H9 (cell line): ENCODE results near the gene MYCN. TPM values are rescaled to one million over a fixed set of nuclear protein-coding genes. Genes with fewer than 3 reads are reported as not detected.
A peak's percentile ranks its signal among the peaks of the same experiment; 100 is the strongest.

ENCODE experiments used
- DNase-seq: peaks from one replicate; pipeline ENCODE4 v3.0.0-alpha.2; 2017
- H2AFZ ChIP-seq: one replicate; pipeline ENCODE4 v1.6.1; 2013; ENCODE audit warnings: mild to moderate bottlenecking, low read length, control low read depth, moderate library complexity
- H2AK5ac ChIP-seq: 2 replicates; pipeline ENCODE4 v1.6.1; 2013; ENCODE audit warnings: low read length, control low read depth, mixed read lengths; ENCODE audit not compliant: insufficient read length
- H2BK120ac ChIP-seq: one replicate; pipeline ENCODE4 v1.6.1; 2013; ENCODE audit warnings: low read depth, mild to moderate bottlenecking, low read length, control low read depth, inconsistent platforms; ENCODE audit not compliant: poor library complexity, severe bottlenecking
- H2BK12ac ChIP-seq: 2 replicates; pipeline ENCODE4 v1.6.1; 2013; ENCODE audit warnings: low read length, control low read depth, mixed read lengths, low read depth; ENCODE audit not compliant: insufficient read length
- H2BK15ac ChIP-seq: 2 replicates; pipeline ENCODE4 v1.6.1; 2013; ENCODE audit warnings: low read depth, low read length, control low read depth
- H2BK20ac ChIP-seq: one replicate; pipeline ENCODE4 v1.6.1; 2013; ENCODE audit warnings: low read depth, mild to moderate bottlenecking, low read length, control low read depth, inconsistent platforms; ENCODE audit not compliant: poor library complexity, severe bottlenecking
- H2BK5ac ChIP-seq: 2 replicates; pipeline ENCODE4 v1.6.1; 2013; ENCODE audit warnings: low read length, control low read depth, mixed read lengths; ENCODE audit not compliant: insufficient read length
- H3K14ac ChIP-seq: 2 replicates; pipeline ENCODE4 v1.6.1; 2013; ENCODE audit warnings: low read length, control low read depth; ENCODE audit not compliant: insufficient read depth
- H3K18ac ChIP-seq: 2 replicates; pipeline ENCODE4 v1.6.1; 2013; ENCODE audit warnings: low read depth, mild to moderate bottlenecking, mixed read lengths, low read length, control low read depth; ENCODE audit not compliant: insufficient read length
- H3K23ac ChIP-seq: 2 replicates; pipeline ENCODE4 v1.6.1; 2013; ENCODE audit warnings: low read length, control low read depth, mixed read lengths, low read depth; ENCODE audit not compliant: insufficient read length
- H3K23me2 ChIP-seq: 2 replicates; pipeline ENCODE4 v1.6.1; 2013; ENCODE audit warnings: low read depth, mild to moderate bottlenecking, mixed read lengths, low read length, control low read depth; ENCODE audit not compliant: insufficient read length, poor library complexity, severe bottlenecking
- H3K27ac ChIP-seq: 2 replicates; pipeline ENCODE4 v1.5.1; 2013; ENCODE audit warnings: low read length, control low read depth, mixed read lengths, low read depth; ENCODE audit not compliant: insufficient read length
- H3K27me3 ChIP-seq: 2 replicates; pipeline ENCODE4 v1.6.1; 2013; ENCODE audit warnings: low read length, control low read depth, inconsistent platforms; ENCODE audit not compliant: insufficient read depth
- H3K4ac ChIP-seq: 2 replicates; pipeline ENCODE4 v1.6.1; 2013; ENCODE audit warnings: low read depth, mild to moderate bottlenecking, control low read depth, inconsistent platforms, low read length, moderate library complexity
- H3K4me1 ChIP-seq: 2 replicates; pipeline ENCODE4 v1.6.1; 2013; ENCODE audit warnings: low read length, control low read depth, inconsistent platforms; ENCODE audit not compliant: insufficient read depth
- H3K4me2 ChIP-seq: 2 replicates; pipeline ENCODE4 v1.6.1; 2013; ENCODE audit warnings: low read length, control low read depth, mixed read lengths; ENCODE audit not compliant: insufficient read length, insufficient read depth
- H3K56ac ChIP-seq: 2 replicates; pipeline ENCODE4 v1.6.1; 2013; ENCODE audit warnings: low read depth, mild to moderate bottlenecking, mixed read lengths, low read length, control low read depth; ENCODE audit not compliant: insufficient read length
- H3K79me1 ChIP-seq: 2 replicates; pipeline ENCODE4 v1.6.1; 2013; ENCODE audit warnings: low read depth, mild to moderate bottlenecking, moderate library complexity, low read length, control low read depth, inconsistent platforms; ENCODE audit not compliant: insufficient read depth, poor library complexity, severe bottlenecking
- H3K79me2 ChIP-seq: 2 replicates; pipeline ENCODE4 v1.6.1; 2013; ENCODE audit warnings: low read length, control low read depth, inconsistent platforms; ENCODE audit not compliant: insufficient read depth
- H3K9ac ChIP-seq: 2 replicates; pipeline ENCODE4 v1.6.1; 2013; ENCODE audit warnings: low read length, control low read depth, mixed read lengths; ENCODE audit not compliant: insufficient read length; ENCODE audit errors: extremely low read depth
- H3K9me3 ChIP-seq: one replicate; pipeline ENCODE4 v1.6.1; 2013; ENCODE audit warnings: low read depth, low read length, inconsistent platforms; ENCODE audit not compliant: control insufficient read depth
- H3T11ph ChIP-seq: one replicate; pipeline ENCODE4 v1.6.1; 2013; ENCODE audit warnings: mild to moderate bottlenecking, low read length, control low read depth, inconsistent platforms
- H4K20me1 ChIP-seq: one replicate; pipeline ENCODE4 v1.6.1; 2013; ENCODE audit not compliant: control insufficient read depth, insufficient read length, insufficient read depth
- H4K5ac ChIP-seq: 2 replicates; pipeline ENCODE4 v1.6.1; 2013; ENCODE audit warnings: low read depth, mild to moderate bottlenecking, mixed read lengths, low read length, control low read depth; ENCODE audit not compliant: insufficient read length
- H4K8ac ChIP-seq: replicated peaks from 2 replicates; pipeline ENCODE4 v1.6.1; 2013; ENCODE audit warnings: low read length, control low read depth, mixed read lengths, low read depth; ENCODE audit not compliant: insufficient read length
- H4K91ac ChIP-seq: 2 replicates; pipeline ENCODE4 v1.6.1; 2013; ENCODE audit warnings: low read depth, mild to moderate bottlenecking, moderate library complexity, mixed read lengths, low read length, control low read depth; ENCODE audit not compliant: insufficient read length
- H3K27ac Mint-ChIP-seq, 3 experiments: 2 replicates in 2 of 3; 3 replicates in 1 of 3; pipeline ENCODE4 v1.8.0; 2020 to 2021; ENCODE audit warnings: mixed read lengths in 3 of 3, mild to moderate bottlenecking in 1 of 3, moderate library complexity in 1 of 3
- H3K27me3 Mint-ChIP-seq: 2 replicates; pipeline ENCODE4 v1.8.0; 2021; ENCODE audit warnings: low read depth, mild to moderate bottlenecking, moderate library complexity, mixed read lengths
- H3K36me3 Mint-ChIP-seq, 3 experiments: 2 replicates in 2 of 3; 3 replicates in 1 of 3; pipeline ENCODE4 v1.8.0; 2020 to 2021; ENCODE audit warnings: low read depth in 3 of 3, mixed read lengths in 3 of 3; ENCODE audit not compliant: insufficient read depth in 1 of 3
- H3K4me1 Mint-ChIP-seq, 2 experiments: 2 replicates each; pipeline ENCODE4 v1.8.0; 2020; ENCODE audit warnings: mixed read lengths in 2 of 2
- H3K4me3 Mint-ChIP-seq, 2 experiments: 2 replicates in 1 of 2; 3 replicates in 1 of 2; pipeline ENCODE4 v1.8.0; 2020 to 2021; ENCODE audit warnings: mild to moderate bottlenecking in 2 of 2, mixed read lengths in 2 of 2, moderate library complexity in 1 of 2
- H3K9me3 Mint-ChIP-seq, 2 experiments: 2 replicates in 1 of 2; 3 replicates in 1 of 2; pipeline ENCODE4 v1.8.0; 2020; ENCODE audit warnings: mild to moderate bottlenecking in 2 of 2, mixed read lengths in 2 of 2, moderate library complexity in 1 of 2
- WGBS: extraction: QIAGEN DNeasy Blood & Tissue Kit; methylation state at CpG from one replicate; pipeline ENCODE4 v1.1.7; 2013; ENCODE audit warnings: missing lambda C conversion rate, low lambda C conversion rate, mixed read lengths; ENCODE audit not compliant: insufficient read length; ENCODE audit errors: extremely low coverage; 5-methylcytosine and 5-hydroxymethylcytosine counted together
- long read RNA-seq: library from polyadenylated mRNA; unstranded; transcript quantifications from one replicate; pipeline ENCODE4 v2.0.0, GENCODE V29; 2020
- total RNA-seq: library from RNA; stranded (reverse); gene quantifications from 2 replicates; pipeline ENCODE4 v1.2.1, GENCODE V29; 2021
- TF ChIP-seq, protein P1 (sequence below): fragments of 200-600 bp; sonication (generic); conservative IDR thresholded peaks from 3 replicates; pipeline ENCODE4 v1.8.0; 2021; ENCODE audit warnings: antibody characterized with exemption, mild to moderate bottlenecking

The MYCN gene
- total RNA-seq, result 100.0 and 105 TPM in 2 replicates
- long read RNA-seq, partial matches to known transcripts, result 9 of 26 reads
- long read RNA-seq, other reads (novel, unspliced or antisense), result 15 of 26 reads

GRCh38 chr2:15939854-15940660 lies at the start of gene MYCN:
TSS of gene MYCN (plus strand) at chr2:15940550. CDS start at chr2:15942065, 1,515 bp downstream.
- Histone ChIP-seq H4K5ac (peak within 1 kb of the TSS; percentile 89), H3K9me3 (no peaks in the 10 kb centered on the region), H4K8ac (no peak within 1 kb of the TSS), H2BK5ac (peak within 1 kb of the TSS; percentile 28), H3K18ac (peak within 1 kb of the TSS; percentile 97), H2AFZ (no peak within 1 kb of the TSS), H3K27me3 (no peaks in the 10 kb centered on the region), H3K4ac (no peak within 1 kb of the TSS; the same call in 1 of the 2 replicates), H3K4me2 (peak within 1 kb of the TSS; percentile 98), H3T11ph (no peak within 1 kb of the TSS), H3K23me2 (peaks cover 17% of the 10 kb centered on the region), H2BK120ac (no peak within 1 kb of the TSS), H2BK12ac (no peak within 1 kb of the TSS), H3K9ac (peak within 1 kb of the TSS; percentile 87), H3K23ac (no peak within 1 kb of the TSS), H3K79me1 (no peaks in the 10 kb centered on the region), H3K56ac (peak within 1 kb of the TSS; percentile 57), H2AK5ac (no peak within 1 kb of the TSS), H4K91ac (no peak within 1 kb of the TSS), H3K27ac (peak within 1 kb of the TSS; percentile 49), H3K79me2 (peaks cover 37% of the 10 kb centered on the region), H4K20me1 (no peaks in the 10 kb centered on the region), H2BK20ac (no peak within 1 kb of the TSS), H2BK15ac (no peak within 1 kb of the TSS), H3K14ac (peak within 1 kb of the TSS; percentile 95), H3K4me1 (peaks cover 10% of the 10 kb centered on the region)
- peak within 1 kb of the TSS; percentile 94 to 99 for H3K4me3 Mint-ChIP-seq
- H3K36me3 Mint-ChIP-seq, result peaks cover 28 to 29% (median 28%) of the 10 kb centered on the region in 3 experiments
- TF ChIP-seq, protein P1, sequence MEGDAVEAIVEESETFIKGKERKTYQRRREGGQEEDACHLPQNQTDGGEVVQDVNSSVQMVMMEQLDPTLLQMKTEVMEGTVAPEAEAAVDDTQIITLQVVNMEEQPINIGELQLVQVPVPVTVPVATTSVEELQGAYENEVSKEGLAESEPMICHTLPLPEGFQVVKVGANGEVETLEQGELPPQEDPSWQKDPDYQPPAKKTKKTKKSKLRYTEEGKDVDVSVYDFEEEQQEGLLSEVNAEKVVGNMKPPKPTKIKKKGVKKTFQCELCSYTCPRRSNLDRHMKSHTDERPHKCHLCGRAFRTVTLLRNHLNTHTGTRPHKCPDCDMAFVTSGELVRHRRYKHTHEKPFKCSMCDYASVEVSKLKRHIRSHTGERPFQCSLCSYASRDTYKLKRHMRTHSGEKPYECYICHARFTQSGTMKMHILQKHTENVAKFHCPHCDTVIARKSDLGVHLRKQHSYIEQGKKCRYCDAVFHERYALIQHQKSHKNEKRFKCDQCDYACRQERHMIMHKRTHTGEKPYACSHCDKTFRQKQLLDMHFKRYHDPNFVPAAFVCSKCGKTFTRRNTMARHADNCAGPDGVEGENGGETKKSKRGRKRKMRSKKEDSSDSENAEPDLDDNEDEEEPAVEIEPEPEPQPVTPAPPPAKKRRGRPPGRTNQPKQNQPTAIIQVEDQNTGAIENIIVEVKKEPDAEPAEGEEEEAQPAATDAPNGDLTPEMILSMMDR, result peak; percentile 91; the same call in 1 of the 3 replicates
- H3K9me3 Mint-ChIP-seq, result peaks cover 6 to 8% of the 10 kb centered on the region in 2 experiments; a peak in 3 of 5 replicates
- no CpG with 5 or more reads among the region's 47 CpGs for WGBS
- peak; percentile 94 for DNase-seq
- H3K27ac Mint-ChIP-seq, result peak within 1 kb of the TSS; percentile 90 to 100 (median 97)
- peaks cover 5% of the 10 kb centered on the region for H3K27me3 Mint-ChIP-seq
- peaks cover 57 to 60% of the 10 kb centered on the region in 2 experiments for H3K4me1 Mint-ChIP-seq
